ENCODE results near the gene NFIA.

DNA sequence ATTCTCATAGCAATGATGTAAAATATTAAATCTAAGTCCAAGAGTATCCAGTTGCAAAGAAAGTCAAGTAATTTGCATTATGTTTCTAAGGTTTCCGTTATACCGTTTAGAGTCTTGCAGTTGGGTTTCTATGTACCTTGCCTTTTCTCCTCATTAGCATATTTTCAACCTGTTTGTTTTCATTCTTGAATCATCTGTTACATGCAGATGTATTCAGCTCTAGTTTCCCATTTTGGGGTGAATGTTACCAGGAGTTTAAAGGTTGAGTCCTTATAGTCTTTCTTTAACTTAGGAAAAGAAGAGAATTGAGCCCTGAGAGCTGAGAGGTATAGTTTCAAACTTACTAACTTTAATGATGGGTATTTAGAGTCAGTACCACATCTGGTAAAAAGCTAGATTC is 139.9 kb downstream of the NFIA start:
- TF ChIP-seq, protein P1, sequence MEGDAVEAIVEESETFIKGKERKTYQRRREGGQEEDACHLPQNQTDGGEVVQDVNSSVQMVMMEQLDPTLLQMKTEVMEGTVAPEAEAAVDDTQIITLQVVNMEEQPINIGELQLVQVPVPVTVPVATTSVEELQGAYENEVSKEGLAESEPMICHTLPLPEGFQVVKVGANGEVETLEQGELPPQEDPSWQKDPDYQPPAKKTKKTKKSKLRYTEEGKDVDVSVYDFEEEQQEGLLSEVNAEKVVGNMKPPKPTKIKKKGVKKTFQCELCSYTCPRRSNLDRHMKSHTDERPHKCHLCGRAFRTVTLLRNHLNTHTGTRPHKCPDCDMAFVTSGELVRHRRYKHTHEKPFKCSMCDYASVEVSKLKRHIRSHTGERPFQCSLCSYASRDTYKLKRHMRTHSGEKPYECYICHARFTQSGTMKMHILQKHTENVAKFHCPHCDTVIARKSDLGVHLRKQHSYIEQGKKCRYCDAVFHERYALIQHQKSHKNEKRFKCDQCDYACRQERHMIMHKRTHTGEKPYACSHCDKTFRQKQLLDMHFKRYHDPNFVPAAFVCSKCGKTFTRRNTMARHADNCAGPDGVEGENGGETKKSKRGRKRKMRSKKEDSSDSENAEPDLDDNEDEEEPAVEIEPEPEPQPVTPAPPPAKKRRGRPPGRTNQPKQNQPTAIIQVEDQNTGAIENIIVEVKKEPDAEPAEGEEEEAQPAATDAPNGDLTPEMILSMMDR (conservative IDR thresholded peaks at IDR 0.05 in 1 of 2, IDR thresholded peaks at IDR 0.05 in 1 of 2; ENCODE audit: extremely low read depth in 1 of 2, insufficient read depth in 1 of 2, low read depth in 1 of 2, low read length in 2 of 2), result no peak
- TF ChIP-seq EZH2 (IDR thresholded peaks at IDR 0.05; ENCODE audit: borderline replicate concordance, low read length), result no peak
